Fibroblast of pulmonary artery (primary cell): ENCODE measurements around the gene FIGN.

ENCODE experiments used
- DNase-seq: peaks from one replicate; pipeline ENCODE4 v3.0.0-alpha.2; 2010; ENCODE audit warnings: low read depth
- H3K4me3 ChIP-seq: replicated peaks from 2 replicates; pipeline ENCODE4 v1.5.1; 2011; ENCODE audit warnings: low read depth, mild to moderate bottlenecking, control low read depth, low read length, moderate library complexity
- TF ChIP-seq, protein P1 (sequence below): IDR thresholded peaks from 2 replicates; pipeline ENCODE4 v1.5.1; 2011; ENCODE audit warnings: mild to moderate bottlenecking, control low read depth, low read length, inconsistent platforms; ENCODE audit errors: missing control alignments

Gene FIGN

DNA sequence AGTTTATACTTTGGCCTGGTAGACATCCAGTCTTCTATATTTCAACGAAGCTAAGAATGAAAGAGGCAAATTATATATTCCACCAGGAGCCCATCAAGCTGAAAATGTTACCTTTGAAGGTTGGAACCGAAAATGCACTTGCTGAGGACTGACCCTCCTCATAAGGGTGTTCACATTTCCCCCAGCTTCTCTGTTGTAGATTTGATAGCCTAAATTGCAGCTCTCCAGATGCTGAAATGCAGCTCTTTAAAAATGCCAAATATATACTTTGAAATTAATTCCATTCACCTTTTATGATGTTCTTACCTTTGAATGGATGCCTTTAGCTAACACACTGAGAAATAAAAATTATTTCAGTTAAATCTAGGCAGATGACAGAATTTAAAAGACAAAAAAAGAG lies 1.8 kb upstream of the FIGN start:
- H3K4me3 ChIP-seq = no peak overlapping the region
- TF ChIP-seq, protein P1, sequence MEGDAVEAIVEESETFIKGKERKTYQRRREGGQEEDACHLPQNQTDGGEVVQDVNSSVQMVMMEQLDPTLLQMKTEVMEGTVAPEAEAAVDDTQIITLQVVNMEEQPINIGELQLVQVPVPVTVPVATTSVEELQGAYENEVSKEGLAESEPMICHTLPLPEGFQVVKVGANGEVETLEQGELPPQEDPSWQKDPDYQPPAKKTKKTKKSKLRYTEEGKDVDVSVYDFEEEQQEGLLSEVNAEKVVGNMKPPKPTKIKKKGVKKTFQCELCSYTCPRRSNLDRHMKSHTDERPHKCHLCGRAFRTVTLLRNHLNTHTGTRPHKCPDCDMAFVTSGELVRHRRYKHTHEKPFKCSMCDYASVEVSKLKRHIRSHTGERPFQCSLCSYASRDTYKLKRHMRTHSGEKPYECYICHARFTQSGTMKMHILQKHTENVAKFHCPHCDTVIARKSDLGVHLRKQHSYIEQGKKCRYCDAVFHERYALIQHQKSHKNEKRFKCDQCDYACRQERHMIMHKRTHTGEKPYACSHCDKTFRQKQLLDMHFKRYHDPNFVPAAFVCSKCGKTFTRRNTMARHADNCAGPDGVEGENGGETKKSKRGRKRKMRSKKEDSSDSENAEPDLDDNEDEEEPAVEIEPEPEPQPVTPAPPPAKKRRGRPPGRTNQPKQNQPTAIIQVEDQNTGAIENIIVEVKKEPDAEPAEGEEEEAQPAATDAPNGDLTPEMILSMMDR = no peak
- no peak for DNase-seq

DNA sequence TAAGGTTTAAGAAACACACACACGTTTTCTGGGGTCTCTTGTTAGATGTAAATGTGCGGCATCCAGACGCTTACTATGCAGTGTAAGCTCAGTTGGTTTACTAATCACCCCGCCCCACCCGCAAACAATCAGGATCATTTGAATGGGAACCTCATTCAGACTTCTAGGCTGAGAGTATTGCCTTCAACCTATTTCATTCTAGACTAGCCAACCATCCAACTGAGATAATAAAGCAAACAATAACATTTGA lies 1.3 kb upstream of the FIGN start:
- TF ChIP-seq, protein P1 = no peak
- no peak for DNase-seq
- H3K4me3 ChIP-seq = peak overlapping the region; percentile 79

DNA sequence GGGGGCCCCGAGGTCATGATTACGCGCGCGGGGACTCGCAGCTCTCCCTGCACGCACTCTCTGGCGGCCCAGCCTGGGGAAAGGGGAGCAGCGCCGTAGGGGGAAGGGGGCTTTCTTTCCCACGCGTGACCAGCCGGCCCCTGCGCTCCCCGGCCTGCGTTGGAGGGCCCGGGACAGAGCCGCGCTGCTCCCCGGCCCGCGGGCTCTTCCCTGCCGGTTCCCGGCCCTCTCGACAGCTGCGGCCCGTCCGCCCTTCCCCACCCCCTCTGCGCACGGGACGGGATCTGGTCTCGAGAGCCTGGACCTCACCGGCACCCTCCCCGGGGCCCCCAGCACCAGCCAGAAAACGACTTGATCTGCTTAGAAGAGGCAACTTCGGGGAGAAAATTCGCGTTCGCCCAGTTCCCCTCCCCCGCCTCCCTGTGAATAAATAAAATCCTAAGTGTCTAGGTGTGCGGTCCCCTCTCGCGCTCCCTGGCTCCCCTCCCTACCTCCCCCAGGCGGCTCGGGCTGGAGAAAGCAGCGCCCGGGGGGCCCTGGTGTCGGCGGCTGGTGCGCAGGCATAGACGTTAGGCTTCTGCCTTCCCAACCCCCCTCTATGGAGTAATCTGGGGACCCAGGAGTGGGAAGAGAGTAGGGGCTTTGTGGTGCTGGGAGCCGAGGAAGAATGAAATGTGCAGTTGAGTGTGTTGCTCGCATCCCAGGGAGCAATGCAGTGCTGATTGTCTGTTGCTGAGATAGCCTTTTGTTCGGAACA lies 803 bp upstream of the FIGN start:
- peak; percentile 39 for DNase-seq
- H3K4me3 ChIP-seq = peak overlapping the region; percentile 79
- TF ChIP-seq, protein P1 = peak; percentile 23

DNA sequence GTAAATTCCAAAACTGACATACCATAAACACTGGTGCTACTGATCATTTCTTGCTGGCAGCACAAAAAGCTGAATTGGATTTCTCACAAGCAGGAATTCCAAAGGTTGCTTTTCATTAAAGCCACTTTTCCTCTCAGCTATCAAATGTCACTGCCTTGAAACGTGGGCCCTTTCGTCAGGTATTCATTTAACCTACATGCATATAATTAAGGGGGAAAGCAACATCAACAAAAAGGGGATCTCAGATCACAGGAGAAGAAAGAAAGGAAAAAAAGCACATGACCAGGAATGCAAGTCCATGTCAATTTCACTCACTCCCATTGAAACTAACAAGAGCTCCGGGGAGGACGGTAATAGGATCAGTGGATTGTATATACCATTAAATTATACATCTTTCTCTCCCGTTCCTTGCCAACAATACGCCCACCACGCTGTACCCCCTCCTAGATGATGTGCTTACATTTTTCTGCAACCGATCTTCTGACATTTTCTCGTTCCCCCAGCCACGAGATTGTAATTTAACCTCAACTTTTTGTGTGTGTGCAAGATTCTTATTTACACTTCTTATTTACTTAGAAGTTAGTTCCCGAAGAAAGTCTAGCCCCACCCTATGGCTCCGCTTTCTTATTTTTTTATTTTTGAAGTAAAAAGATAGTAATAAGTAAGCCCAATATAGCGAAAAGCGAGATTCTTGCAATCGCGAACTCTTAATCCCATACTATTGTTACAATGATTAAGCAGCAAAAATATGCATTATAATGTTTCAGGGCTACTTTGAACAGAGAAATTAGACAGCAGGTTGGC lies 725 bp downstream of the FIGN start:
- TF ChIP-seq, protein P1 = no peak
- DNase-seq = peak; percentile 25
- H3K4me3 ChIP-seq = peak overlapping the region; percentile 79

DNA sequence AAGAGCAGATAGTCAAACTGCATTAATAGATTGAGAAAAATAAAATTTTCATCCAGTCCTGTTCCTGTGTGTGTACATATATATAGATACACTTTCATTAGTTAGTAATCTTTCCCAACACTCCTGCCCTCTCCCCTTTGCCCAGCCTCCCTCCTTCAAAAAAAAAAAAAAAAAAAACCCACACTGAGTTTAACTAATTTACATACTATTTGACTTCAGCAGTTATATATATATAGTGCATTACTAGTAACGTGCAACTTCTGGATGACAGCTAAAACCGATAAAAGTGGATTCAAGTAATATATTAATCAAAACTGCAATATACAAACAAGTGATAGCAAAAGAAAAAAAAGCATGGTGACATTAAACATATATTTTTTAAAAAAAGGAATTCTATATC lies 1.4 kb downstream of the FIGN start:
- H3K4me3 ChIP-seq = peak overlapping the region; percentile 79
- no peak for DNase-seq
- TF ChIP-seq, protein P1 = no peak

DNA sequence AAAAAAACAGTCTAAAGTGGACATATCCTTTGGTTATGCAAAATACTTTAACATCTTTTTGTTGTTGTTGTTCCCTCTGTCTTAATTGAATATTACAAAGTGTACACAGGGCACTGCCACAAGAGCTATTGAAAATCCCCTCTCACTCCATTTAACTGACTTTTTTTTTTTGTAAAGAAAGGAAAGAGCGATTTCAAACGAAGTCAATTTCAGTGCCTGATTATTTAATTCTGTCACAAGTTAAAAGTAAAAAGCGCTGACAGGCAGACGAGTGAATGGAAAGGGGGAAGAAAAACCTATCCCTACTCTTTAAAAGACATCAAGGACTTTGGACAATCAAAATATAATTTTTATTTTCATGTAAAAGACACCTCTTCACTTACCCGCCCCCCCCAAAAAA lies 1.9 kb downstream of the FIGN start:
- TF ChIP-seq, protein P1 = no peak
- peak overlapping the region; percentile 79 for H3K4me3 ChIP-seq
- DNase-seq = no peak
